ENCODE measurements around the gene FAM76A.

DNA sequence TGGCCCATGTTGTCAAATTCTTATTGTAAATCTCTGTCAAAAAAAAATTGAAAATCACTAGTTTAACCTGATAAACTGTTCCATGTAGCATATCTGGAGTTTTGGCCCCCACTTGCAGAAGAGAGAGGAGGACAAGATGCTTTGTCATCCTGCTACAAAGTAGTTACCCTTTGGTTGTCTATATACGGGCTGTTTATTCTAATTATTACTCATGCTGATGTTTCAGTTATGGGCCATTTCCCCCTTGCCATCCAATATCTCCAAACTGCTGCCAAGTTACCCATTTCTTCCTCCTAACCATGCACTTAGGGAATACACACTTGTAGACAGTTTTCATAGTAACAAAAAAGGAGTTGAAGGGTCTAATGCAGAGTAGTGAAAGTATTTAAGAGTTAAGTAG, 69.8 kb downstream of the FAM76A start:
- TF ChIP-seq, protein P1, sequence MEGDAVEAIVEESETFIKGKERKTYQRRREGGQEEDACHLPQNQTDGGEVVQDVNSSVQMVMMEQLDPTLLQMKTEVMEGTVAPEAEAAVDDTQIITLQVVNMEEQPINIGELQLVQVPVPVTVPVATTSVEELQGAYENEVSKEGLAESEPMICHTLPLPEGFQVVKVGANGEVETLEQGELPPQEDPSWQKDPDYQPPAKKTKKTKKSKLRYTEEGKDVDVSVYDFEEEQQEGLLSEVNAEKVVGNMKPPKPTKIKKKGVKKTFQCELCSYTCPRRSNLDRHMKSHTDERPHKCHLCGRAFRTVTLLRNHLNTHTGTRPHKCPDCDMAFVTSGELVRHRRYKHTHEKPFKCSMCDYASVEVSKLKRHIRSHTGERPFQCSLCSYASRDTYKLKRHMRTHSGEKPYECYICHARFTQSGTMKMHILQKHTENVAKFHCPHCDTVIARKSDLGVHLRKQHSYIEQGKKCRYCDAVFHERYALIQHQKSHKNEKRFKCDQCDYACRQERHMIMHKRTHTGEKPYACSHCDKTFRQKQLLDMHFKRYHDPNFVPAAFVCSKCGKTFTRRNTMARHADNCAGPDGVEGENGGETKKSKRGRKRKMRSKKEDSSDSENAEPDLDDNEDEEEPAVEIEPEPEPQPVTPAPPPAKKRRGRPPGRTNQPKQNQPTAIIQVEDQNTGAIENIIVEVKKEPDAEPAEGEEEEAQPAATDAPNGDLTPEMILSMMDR (conservative IDR thresholded peaks at IDR 0.05), result no peak
- TF ChIP-seq EZH2 (IDR thresholded peaks at IDR 0.05; ENCODE audit: low read depth), result no peak

Data from PC-9 (cell line).